HepG2 (cell line): ENCODE data around the gene PSMD1. TPM values are rescaled to one million over a fixed set of nuclear protein-coding genes. Genes with fewer than 3 reads are reported as not detected.

Source experiments
- HINFP ChIP-seq: sonication (generic); formaldehyde crosslinking; IDR thresholded peaks from 2 replicates; pipeline ENCODE4 v1.4.0; 2020; ENCODE audit warnings: low read depth, mild to moderate bottlenecking, missing genetic modification reagents
- HMGXB4 ChIP-seq, 2 experiments: sonication (generic) in 1 of 2; formaldehyde crosslinking in 1 of 2; IDR thresholded peaks; 2 replicates each; pipeline versions ENCODE4 v1.4.0 to v1.6.1; 2018 to 2020; ENCODE audit warnings: missing genetic modification reagents in 2 of 2, borderline replicate concordance in 1 of 2, low read depth in 1 of 2, mild to moderate bottlenecking in 1 of 2, missing biosample characterization in 1 of 2
- HNRNPUL1 ChIP-seq: fragments of 200-400 bp; formaldehyde crosslinking; IDR thresholded peaks from 2 replicates; pipeline ENCODE4 v1.6.1; 2017; ENCODE audit warnings: low read depth, mild to moderate bottlenecking, low read length, moderate library complexity
- IRF9 ChIP-seq: sonication (generic); formaldehyde crosslinking; IDR thresholded peaks from 2 replicates; pipeline ENCODE4 v1.8.0; 2022; ENCODE audit warnings: missing genetic modification reagents, mild to moderate bottlenecking, borderline replicate concordance
- LRRFIP1 ChIP-seq: sonication (generic); formaldehyde crosslinking; conservative IDR thresholded peaks from 2 replicates; pipeline ENCODE4 v1.4.0; 2020; ENCODE audit warnings: missing genetic modification reagents
- MEF2D ChIP-seq: sonication (generic); formaldehyde crosslinking; IDR thresholded peaks from 2 replicates; pipeline ENCODE4 v1.5.1; 2020; ENCODE audit warnings: mild to moderate bottlenecking, missing genetic modification reagents
- NFE2L2 ChIP-seq: fragments of 150-350 bp; IDR thresholded peaks from 2 replicates; pipeline ENCODE4 v1.6.1; 2014; ENCODE audit warnings: low read length
- PAXIP1 ChIP-seq: sonication (generic); formaldehyde crosslinking; conservative IDR thresholded peaks from 2 replicates; pipeline ENCODE4 v1.4.0; 2020; ENCODE audit warnings: mild to moderate bottlenecking, missing genetic modification reagents, moderate library complexity
- PLSCR1 ChIP-seq: sonication (generic); formaldehyde crosslinking; IDR thresholded peaks from 2 replicates; pipeline ENCODE4 v1.5.0; 2020; ENCODE audit warnings: missing genetic modification reagents, mild to moderate bottlenecking, borderline replicate concordance
- TBP ChIP-seq: sonication (generic); formaldehyde crosslinking; IDR thresholded peaks from 2 replicates; pipeline ENCODE4 v1.5.0; 2020; ENCODE audit warnings: missing genetic modification reagents
- TCF7 ChIP-seq: sonication (generic); IDR thresholded peaks from 2 replicates; pipeline ENCODE4 v1.6.1; 2016; ENCODE audit warnings: antibody characterized with exemption, low read depth
- XRCC5 ChIP-seq: fragments of 200-400 bp; formaldehyde crosslinking; optimal IDR thresholded peaks from 2 replicates; pipeline ENCODE3; 2017; ENCODE audit warnings: mild to moderate bottlenecking, low read length
- ZMYM3 ChIP-seq: sonication (generic); formaldehyde crosslinking; IDR thresholded peaks from 2 replicates; pipeline ENCODE4 v1.5.1; 2020; ENCODE audit warnings: mild to moderate bottlenecking, missing genetic modification reagents
- ZNF17 ChIP-seq: sonication (generic); formaldehyde crosslinking; IDR thresholded peaks from 2 replicates; pipeline ENCODE4 v1.5.0; 2020; ENCODE audit warnings: mild to moderate bottlenecking, missing genetic modification reagents
- ZNF33B ChIP-seq: sonication (generic); formaldehyde crosslinking; IDR thresholded peaks from 2 replicates; pipeline ENCODE4 v1.5.1; 2020; ENCODE audit warnings: mild to moderate bottlenecking, missing genetic modification reagents
- ZNF557 ChIP-seq: sonication (generic); formaldehyde crosslinking; IDR thresholded peaks from 2 replicates; pipeline ENCODE4 v1.4.0; 2020; ENCODE audit warnings: missing genetic modification reagents
- ZNF709 ChIP-seq: sonication (generic); formaldehyde crosslinking; IDR thresholded peaks from 2 replicates; pipeline ENCODE4 v1.5.0; 2020; ENCODE audit warnings: mild to moderate bottlenecking, missing genetic modification reagents
- ZSCAN25 ChIP-seq: sonication (generic); formaldehyde crosslinking; IDR thresholded peaks from 2 replicates; pipeline ENCODE4 v1.8.0; 2022; ENCODE audit warnings: mild to moderate bottlenecking, missing genetic modification reagents
- polyA plus RNA-seq, 8 experiments: library from polyadenylated mRNA; depleted of rRNA in 3 of 8; stranded (reverse) in 7 of 8; unstranded in 1 of 8; fragments of >200 nt; fragmentation: Illumina TruSeq in 4 of 8; extraction: Trizol in 4 of 8; gene quantifications; 2 replicates each; pipeline versions ENCODE4 v1.2.1 to v1.2.3, GENCODE V29; 2011 to 2016; ENCODE audit warnings: low read depth in 4 of 8, missing spikeins in 1 of 8, mixed read lengths in 1 of 8; ENCODE audit not compliant: insufficient read depth in 1 of 8
- total RNA-seq, 5 experiments: library from RNA; depleted of rRNA; stranded (reverse); fragments of >200 nt; fragmentation: Illumina TruSeq; extraction: Trizol; gene quantifications; 2 replicates each; pipeline ENCODE4 v1.2.3, GENCODE V29; 2016; ENCODE audit warnings: low read depth in 1 of 5

The PSMD1 gene
- total and polyA plus RNA-seq, 2 of the 13 experiments (the other 11 are each of a cell fraction or from before 2014, with no cell fraction given): 136 to 191 TPM

GRCh38 chr2:231032575-231033140 lies 24.0 kb upstream of the PSMD1 start (continued):
- TF ChIP-seq PAXIP1 (CRISPR knock-in tag) (no peak), HINFP (CRISPR knock-in tag) (no peak), TBP (no peak), IRF9 (no peak), XRCC5 (no peak), PLSCR1 (CRISPR knock-in tag) (no peak), NFE2L2 (no peak), ZNF709 (CRISPR knock-in tag) (no peak), HMGXB4 (CRISPR knock-in tag; IDR thresholded peaks at IDR 0.05; ENCODE audit: borderline replicate concordance in 1 of 2, low read depth in 1 of 2) (no peak), ZMYM3 (CRISPR knock-in tag) (no peak), ZSCAN25 (CRISPR knock-in tag) (peak; percentile 59; the same call in 1 of the 2 replicates), TCF7 (no peak), LRRFIP1 (CRISPR knock-in tag) (no peak), ZNF17 (CRISPR knock-in tag) (no peak), ZNF33B (CRISPR knock-in tag) (peak; percentile 74), ZNF557 (CRISPR knock-in tag) (no peak), MEF2D (CRISPR knock-in tag) (no peak), HNRNPUL1 (no peak)
